Stimulated activated CD4-positive, alpha-beta T cell treated with anti-CD3 and anti-CD28 coated beads, Interleukin-4, amount 100 ng/mL, for 24 hours (primary cell): Measurements from ENCODE around the gene INCENP.

ENCODE experiments used
- DNase-seq: peaks from one replicate; pipeline ENCODE4 v3.0.0-alpha.2; 2020

The INCENP gene

GRCh38 chr11:62125316-62125715, 1.5 kb downstream of the INCENP start:
- no peak for DNase-seq

- no peak for DNase-seq
These were observed 2.1 kb downstream of the INCENP start for GRCh38 chr11:62125881-62126280.

- no peak for DNase-seq
These were observed 3.6 kb downstream of the INCENP start for GRCh38 chr11:62127426-62127825.

GRCh38 chr11:62127941-62128770, 4.3 kb downstream of the INCENP start:
- DNase-seq = no peak

- no peak for DNase-seq
These were observed 5.0 kb downstream of the INCENP start for GRCh38 chr11:62128835-62129234.

GRCh38 chr11:62129590-62130282, 5.9 kb downstream of the INCENP start:
- DNase-seq = no peak

- DNase-seq = no peak
These were observed 6.7 kb downstream of the INCENP start for GRCh38 chr11:62130283-62131169.

- no peak for DNase-seq
These were observed 7.3 kb downstream of the INCENP start for GRCh38 chr11:62131170-62131464.

- DNase-seq = no peak
These were observed 8.4 kb downstream of the INCENP start for GRCh38 chr11:62132191-62132590.

GRCh38 chr11:62132689-62133293, 9.0 kb downstream of the INCENP start:
- DNase-seq = no peak

- DNase-seq = no peak
These were observed 9.7 kb downstream of the INCENP start for GRCh38 chr11:62133328-62134065.

- no peak for DNase-seq
These were observed 13.6 kb downstream of the INCENP start for GRCh38 chr11:62137276-62137861.

- no peak for DNase-seq
These were observed 14.2 kb downstream of the INCENP start for GRCh38 chr11:62137881-62138629.

GRCh38 chr11:62138630-62139425, 15.0 kb downstream of the INCENP start:
- DNase-seq = no peak

- no peak for DNase-seq
These were observed 15.9 kb downstream of the INCENP start for GRCh38 chr11:62139526-62140303.

GRCh38 chr11:62140304-62141110, 16.7 kb downstream of the INCENP start:
- DNase-seq = no peak

- DNase-seq = no peak
These were observed 17.6 kb downstream of the INCENP start for GRCh38 chr11:62141111-62142042.

- no peak for DNase-seq
These were observed 18.2 kb downstream of the INCENP start for GRCh38 chr11:62142043-62142375.
